ENCODE data around the gene CBFB. TPM values are rescaled to one million over a fixed set of nuclear protein-coding genes. Genes with fewer than 3 reads are reported as not detected.

CBFB gene
- total and polyA plus RNA-seq, 2 of the 13 experiments (the other 11 are each of a cell fraction or from before 2014, with no cell fraction given): 22.1 to 70.8 TPM

GRCh38 chr16:67015313-67015731 is 13.6 kb upstream of the CBFB start:
- no peak overlapping the region for H2AFZ ChIP-seq (ENCODE audit: low read length)
- BruUV-seq (replicated peaks): no TSS peak
- H3K4me3 ChIP-seq (replicated peaks in 1 of 3; ENCODE audit: insufficient read depth in 1 of 3, low read depth in 2 of 3, low read length in 3 of 3): no peak overlapping the region
- H3K36me3 ChIP-seq (replicated peaks in 1 of 2; ENCODE audit: control insufficient read depth in 1 of 2, insufficient read depth in 2 of 2, low read length in 2 of 2): no peaks in the 10 kb centered on the region
- H3K9ac ChIP-seq (ENCODE audit: insufficient read depth, low read depth, low read length): no peak overlapping the region
- no peaks in the 10 kb centered on the region for H3K79me2 ChIP-seq (ENCODE audit: insufficient read depth, low read length)
- WGBS (ENCODE audit: low lambda C conversion rate): 64% methylated on average over 9 of the region's 9 CpGs
- ChIA-PET CTCF (ENCODE audit: low intra/inter-chr PET ratio, low total read pairs) (interaction anchor here (1.6 to 4.2 kb wide), 2 partner anchors 38 to 62 kb away, joined by 5 to 17 read pairs; no protein-coding TSS in a partner anchor), POLR2A (no interaction called here)
- no peaks in the 10 kb centered on the region for H3K9me3 ChIP-seq (ENCODE audit: low read length)
- ATAC-seq (no peak), FAIRE-seq (no peak), DNase-seq (ENCODE audit: low spot score) (no peak)
- H3K4me1 ChIP-seq (ENCODE audit: insufficient read depth, low read length): peaks cover 30% of the 10 kb centered on the region
- TF ChIP-seq ZNF614 (CRISPR knock-in tag; IDR thresholded peaks at IDR 0.05; ENCODE audit: borderline replicate concordance) (no peak), ZBTB40 (IDR thresholded peaks at IDR 0.05) (no peak), ZBTB40 (CRISPR knock-in tag; IDR thresholded peaks at IDR 0.05) (no peak), STAG1 (CRISPR knock-in tag; IDR thresholded peaks at IDR 0.05) (peak; percentile 71), ZNF432 (CRISPR knock-in tag; IDR thresholded peaks at IDR 0.05; ENCODE audit: borderline replicate concordance) (no peak), ATAD3A (CRISPR knock-in tag; IDR thresholded peaks at IDR 0.05) (no peak), NAIF1 (CRISPR knock-in tag; IDR thresholded peaks at IDR 0.05; ENCODE audit: borderline replicate concordance) (no peak), CTCF (CRISPR knock-in tag; IDR thresholded peaks at IDR 0.05) (peak; percentile 70), HMGXB4 (CRISPR knock-in tag; IDR thresholded peaks at IDR 0.05; ENCODE audit: borderline replicate concordance in 1 of 2, low read depth in 1 of 2) (0 out of 4 replicates have a peak, but pooled peaks of 1 of the 2 experiments have one; percentile 14)
- peaks cover 7 to 25% of the 10 kb centered on the region in 2 experiments for H3K27me3 ChIP-seq (ENCODE audit: control insufficient read depth in 1 of 2, insufficient read depth in 2 of 2, low read length in 2 of 2)
- in situ Hi-C loops (cut with HindIII; ENCODE audit: extremely low pct_ligation_motif_present, low pct_unique_long_range_greater_than_20kb) (loop anchor here (5.0 kb wide), 1 partner anchor 142 kb away; the partner anchor contains the start of genes FBXL8 and TRADD), intact Hi-C loops (cut with micrococcal nuclease; ENCODE audit: unreplicated experiment) (loop anchor here (10.0 kb wide), 1 partner anchor 61 kb away; no protein-coding TSS in a partner anchor)
- H4K20me1 ChIP-seq (ENCODE audit: insufficient read depth, low read length): no peaks in the 10 kb centered on the region
- no peak overlapping the region for H3K4me2 ChIP-seq (ENCODE audit: low read depth, low read length)
- H3K27ac ChIP-seq (ENCODE audit: extremely low read length, insufficient read depth, low read length): no peak overlapping the region
